Transverse colon (tissue), 3 donors: ENCODE results near the gene SLC12A7.

Experiments used
- EP300 ChIP-seq: sonication (generic); formaldehyde crosslinking; IDR thresholded peaks from one replicate; pipeline ENCODE4 v1.6.1; 2017; ENCODE audit warnings: antibody characterized with exemption, low read depth
- POLR2A ChIP-seq: fragments of 450-650 bp; IDR thresholded peaks from one replicate; pipeline ENCODE4 v1.6.1; 2016; ENCODE audit warnings: antibody characterized with exemption, mild to moderate bottlenecking, moderate library complexity
- TF ChIP-seq, protein P1 (sequence below), 5 experiments: fragments of 200-600 bp in 3 of 5; fragments of 450-650 bp in 2 of 5; sonication (generic) in 3 of 5; IDR thresholded peaks; 1 replicate in 2 of 5; 2 replicates in 3 of 5; pipeline ENCODE4 v1.5.1; 2016 to 2017; ENCODE audit warnings: antibody characterized with exemption in 5 of 5, inconsistent platforms in 3 of 5, mild to moderate bottlenecking in 2 of 5, moderate library complexity in 1 of 5

GRCh38 chr5:1059884-1060263, 52.0 kb downstream of the SLC12A7 start:
- TF ChIP-seq, protein P1, sequence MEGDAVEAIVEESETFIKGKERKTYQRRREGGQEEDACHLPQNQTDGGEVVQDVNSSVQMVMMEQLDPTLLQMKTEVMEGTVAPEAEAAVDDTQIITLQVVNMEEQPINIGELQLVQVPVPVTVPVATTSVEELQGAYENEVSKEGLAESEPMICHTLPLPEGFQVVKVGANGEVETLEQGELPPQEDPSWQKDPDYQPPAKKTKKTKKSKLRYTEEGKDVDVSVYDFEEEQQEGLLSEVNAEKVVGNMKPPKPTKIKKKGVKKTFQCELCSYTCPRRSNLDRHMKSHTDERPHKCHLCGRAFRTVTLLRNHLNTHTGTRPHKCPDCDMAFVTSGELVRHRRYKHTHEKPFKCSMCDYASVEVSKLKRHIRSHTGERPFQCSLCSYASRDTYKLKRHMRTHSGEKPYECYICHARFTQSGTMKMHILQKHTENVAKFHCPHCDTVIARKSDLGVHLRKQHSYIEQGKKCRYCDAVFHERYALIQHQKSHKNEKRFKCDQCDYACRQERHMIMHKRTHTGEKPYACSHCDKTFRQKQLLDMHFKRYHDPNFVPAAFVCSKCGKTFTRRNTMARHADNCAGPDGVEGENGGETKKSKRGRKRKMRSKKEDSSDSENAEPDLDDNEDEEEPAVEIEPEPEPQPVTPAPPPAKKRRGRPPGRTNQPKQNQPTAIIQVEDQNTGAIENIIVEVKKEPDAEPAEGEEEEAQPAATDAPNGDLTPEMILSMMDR (IDR thresholded peaks at IDR 0.05), result no peak
- TF ChIP-seq EP300 (no peak), POLR2A (no peak)
